ENCODE data around the gene GJB6. TPM values are rescaled to one million over a fixed set of nuclear protein-coding genes. Genes with fewer than 3 reads are reported as not detected.

The GJB6 gene
- polyA plus RNA-seq, 3 donors = 2.5 to 5.4 (median 3.0) TPM

DNA sequence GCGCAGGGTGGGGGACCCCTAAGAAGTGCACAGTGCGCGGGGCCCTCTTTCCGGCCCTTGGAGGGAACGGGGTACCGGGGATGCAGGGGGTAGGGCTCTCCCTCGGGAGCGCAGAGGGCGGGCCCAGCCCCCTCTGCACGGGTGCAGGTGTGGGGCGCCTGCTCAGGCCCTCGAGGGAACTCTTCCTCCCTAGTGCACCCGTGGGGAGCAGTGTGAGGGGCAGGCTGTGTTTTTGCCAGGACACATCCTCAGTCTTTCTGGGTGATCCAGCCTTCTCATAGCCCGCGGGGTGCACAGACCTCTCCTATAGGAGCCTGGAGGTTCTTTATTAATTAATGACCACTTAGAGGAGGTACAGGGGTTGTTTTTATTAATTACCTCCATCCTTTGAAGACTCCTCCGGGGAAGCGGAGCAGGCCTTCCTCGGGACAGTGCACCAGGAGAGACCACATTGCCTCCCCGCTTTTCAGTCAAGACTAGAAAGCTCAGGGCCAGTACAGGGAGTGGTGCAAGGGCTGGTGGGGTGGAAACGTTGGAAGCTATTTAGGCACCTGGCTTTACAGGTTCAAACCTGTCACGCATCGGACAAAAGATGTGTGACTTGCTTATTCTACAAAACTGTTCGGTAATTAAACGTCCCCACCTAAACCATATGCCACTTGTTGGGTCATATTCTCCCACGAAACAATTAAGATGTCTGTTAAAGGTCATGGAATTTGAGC, 598 bp upstream of the GJB6 start:
- DNase-seq (ENCODE audit: extremely low read depth in 1 of 11, low read depth in 9 of 11, low spot score in 4 of 11) = no peak

DNA sequence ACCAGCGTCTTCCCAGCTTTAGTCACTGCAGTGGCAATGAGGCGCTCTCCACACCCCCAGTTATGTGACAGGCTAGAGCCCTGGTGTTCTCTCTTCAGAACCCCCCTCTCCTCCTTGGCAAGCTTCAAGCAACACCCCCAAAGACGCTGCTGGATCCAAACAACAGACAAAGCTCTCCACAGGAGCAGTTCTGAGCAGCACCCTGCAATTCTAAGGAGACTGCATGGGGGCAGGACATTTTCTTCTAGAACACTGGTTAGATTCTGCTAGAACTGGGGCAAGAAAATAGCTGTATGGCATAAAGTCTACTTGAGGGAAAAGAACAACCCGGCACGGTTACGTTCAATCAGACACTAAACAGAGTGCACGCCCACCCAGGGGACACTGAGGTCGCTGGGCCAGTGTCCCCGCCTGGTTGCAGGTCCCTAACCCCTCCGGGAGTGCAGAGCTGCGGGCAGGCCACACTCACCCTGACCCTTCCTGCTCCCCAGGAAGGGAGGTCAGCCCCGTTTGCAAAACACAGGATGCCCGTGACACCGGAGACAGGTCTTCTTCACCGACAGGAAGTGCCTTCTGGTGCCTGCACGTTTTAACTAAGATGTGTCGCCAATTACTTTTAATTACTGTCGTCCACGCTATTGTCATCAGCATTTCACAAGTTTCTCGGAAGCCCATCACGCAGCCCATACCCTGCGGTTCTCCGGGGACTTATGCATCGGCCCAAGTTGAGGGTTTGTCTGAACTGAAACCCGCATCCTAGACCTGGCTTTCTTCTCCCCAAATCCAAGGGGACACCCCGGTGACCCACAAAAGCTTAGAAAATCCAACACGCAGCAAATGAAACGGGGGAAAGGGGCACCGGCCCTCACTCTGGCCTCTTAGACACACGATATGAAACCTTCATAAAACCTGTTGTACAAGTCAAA, 943 bp downstream of the GJB6 start:
- DNase-seq (ENCODE audit: extremely low read depth in 1 of 11, low read depth in 9 of 11, low spot score in 4 of 11) = no peak

DNA sequence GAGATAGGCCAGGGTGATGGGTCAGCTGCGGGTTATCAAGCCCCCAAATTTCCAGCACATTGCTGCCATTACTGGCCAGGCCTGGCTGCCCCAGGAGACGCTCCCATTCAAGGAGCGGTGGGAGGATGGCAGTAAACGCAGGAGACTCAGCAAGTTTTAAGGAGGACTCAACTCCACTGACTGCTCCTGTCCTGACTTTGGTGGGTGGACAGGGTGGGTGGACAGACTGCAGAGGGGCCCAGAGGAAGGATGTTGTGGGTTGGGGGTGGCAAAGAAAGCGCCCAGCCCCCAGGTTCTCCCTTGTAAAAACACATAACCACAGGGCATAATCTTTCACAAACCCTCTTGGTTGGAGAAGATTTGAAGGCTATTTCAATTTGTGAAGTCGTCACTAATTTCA, 4.4 kb downstream of the GJB6 start:
- no peak for DNase-seq (ENCODE audit: extremely low read depth in 1 of 11, low read depth in 9 of 11, low spot score in 4 of 11)

DNA sequence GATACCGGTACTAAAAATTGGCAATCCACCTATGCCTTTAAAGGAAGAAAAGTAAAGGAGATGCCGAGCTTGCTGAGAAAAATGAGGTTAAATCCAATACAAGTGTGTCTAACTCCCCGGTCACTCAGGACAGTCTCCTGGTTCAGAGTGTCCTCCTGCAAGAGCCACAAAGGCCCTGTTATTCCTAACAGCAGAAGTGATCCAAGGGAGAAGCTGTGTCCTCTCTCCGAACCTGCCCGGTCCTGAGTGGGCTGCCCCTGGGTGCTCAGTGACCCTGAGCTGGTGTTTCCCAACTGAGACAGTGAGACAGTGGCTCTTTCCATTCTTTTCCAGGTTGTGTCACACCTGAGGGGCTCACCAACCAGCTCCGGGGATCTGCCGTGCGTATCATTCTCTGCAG, 4.8 kb downstream of the GJB6 start:
- DNase-seq (ENCODE audit: extremely low read depth in 1 of 11, low read depth in 9 of 11, low spot score in 4 of 11) = no peak

DNA sequence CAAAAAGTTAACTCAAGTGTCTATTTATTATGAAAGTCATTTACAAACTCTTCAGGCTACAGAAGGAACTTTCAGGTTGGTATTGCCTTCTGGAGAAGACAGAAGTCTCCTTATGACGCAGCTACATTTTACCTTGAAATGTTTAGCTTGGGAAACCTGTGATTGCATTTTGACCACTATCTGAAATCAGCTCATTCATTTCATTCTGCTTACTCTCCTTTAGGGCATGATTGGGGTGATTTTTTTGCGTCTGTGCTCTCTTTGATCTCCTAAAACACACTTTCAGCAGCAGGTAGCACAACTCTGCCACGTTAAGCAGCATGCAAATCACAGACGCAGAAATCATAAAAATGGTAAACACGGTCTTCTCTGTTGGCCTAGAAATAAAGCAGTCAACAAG, 9.6 kb downstream of the GJB6 start:
- no peak for DNase-seq (ENCODE audit: extremely low read depth in 1 of 11, low read depth in 9 of 11, low spot score in 4 of 11)

DNA sequence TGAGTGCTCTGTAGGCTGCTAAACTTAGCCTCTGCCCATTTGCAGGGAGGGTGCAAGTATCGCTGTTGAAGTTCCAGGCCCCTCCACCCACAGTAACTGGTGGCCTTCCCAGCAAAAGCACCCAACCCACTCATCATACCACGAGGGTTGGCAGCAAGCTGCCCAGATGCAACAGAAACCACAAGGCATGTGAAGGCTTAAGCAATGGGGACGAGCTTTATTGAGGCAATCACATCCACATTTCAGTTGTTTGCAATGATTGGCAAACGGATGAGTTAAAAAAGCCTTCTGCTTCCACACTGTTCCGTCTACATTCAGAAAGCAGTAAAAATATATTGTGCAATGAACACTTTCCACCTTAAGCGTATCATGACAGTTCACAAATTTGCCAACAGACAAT, 10.3 kb downstream of the GJB6 start:
- DNase-seq (ENCODE audit: extremely low read depth in 1 of 11, low read depth in 9 of 11, low spot score in 4 of 11) = no peak

DNA sequence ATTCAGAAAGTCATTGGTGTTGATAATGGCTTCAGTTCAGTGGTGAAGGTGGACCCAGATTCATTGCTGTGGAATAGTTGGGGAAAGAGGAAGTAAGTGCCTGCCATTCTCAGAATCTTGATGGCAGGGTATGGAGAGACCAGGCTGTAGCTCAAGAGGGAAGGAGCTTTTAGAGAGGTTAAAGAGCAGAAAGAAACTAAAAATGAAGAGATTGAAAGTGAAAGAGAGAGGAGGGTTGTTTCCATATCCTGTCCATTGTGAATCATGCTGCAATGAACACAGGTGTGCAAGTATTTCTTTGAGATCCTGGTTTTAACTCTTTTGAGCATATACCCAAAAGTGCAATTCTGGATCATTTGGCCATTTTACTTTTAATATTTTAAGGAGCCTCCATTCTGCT, 12.5 kb downstream of the GJB6 start:
- no peak for DNase-seq (ENCODE audit: extremely low read depth in 1 of 11, low read depth in 9 of 11, low spot score in 4 of 11)

DNA sequence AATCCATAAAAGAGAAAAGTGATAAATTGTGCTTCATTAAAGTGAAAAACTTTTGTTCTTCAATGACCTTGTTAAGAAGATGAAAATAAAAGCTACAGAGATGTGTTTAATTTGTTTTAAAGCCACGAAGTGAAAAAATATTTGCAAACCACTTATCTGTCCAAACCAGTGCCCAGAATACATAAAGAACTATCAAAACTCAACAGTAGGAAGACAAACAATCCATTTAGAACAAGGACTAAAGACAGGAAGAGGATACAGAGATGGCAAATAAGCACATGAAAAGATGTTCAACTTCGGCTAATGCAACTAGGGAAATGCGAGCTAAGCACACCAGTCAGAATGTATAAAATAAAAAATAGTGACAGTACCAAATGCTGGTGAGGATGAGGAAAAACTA, 15.0 kb downstream of the GJB6 start:
- DNase-seq (ENCODE audit: extremely low read depth in 1 of 11, low read depth in 9 of 11, low spot score in 4 of 11) = no peak

DNA sequence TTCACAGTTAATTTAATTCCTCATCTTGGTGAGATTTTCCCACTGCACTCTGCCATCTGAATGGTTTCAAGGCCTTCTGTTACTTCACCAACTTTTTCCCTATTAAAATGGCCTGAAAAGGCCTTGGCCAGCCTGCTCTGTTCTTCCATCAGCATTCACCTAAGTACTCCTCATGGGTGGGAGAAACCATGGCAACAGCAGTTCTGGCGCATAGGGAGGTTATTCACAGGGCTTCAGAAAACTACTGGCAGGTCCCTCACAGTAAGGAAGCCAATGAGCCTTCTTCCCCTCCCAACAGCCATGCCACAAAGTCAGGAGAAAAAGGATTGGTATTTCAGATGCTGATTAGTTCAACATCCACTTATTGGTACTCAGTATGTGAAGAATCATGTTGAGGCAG, 22.2 kb downstream of the GJB6 start:
- no peak for DNase-seq (ENCODE audit: extremely low read depth in 1 of 11, low read depth in 9 of 11, low spot score in 4 of 11)

DNA sequence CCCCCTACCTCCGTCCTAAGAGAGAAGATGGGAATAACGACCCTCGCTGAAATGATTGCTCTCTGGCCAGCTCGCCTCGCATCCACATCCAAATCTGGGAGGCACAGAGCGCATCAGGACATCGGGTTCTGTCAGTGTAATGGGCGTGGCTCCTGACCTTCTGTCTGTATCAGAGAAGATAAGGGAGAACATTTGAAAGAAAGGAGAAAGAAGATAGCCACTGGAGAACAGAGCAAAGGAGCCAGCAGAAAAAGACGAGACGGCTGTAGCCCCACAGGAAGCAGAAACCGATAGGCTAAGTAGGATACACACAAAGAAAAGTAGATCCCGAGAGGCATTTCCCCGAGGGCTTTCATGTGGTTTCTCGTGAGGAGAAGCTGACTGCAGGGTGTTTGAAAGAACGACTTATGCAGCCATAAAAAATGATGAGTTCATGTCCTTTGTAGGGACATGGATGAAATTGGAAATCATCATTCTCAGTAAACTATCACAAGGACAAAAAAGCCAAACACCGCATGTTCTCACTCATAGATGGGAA, 25.4 kb downstream of the GJB6 start:
- DNase-seq (ENCODE audit: extremely low read depth in 1 of 11, low read depth in 9 of 11, low spot score in 4 of 11) = no peak

DNA sequence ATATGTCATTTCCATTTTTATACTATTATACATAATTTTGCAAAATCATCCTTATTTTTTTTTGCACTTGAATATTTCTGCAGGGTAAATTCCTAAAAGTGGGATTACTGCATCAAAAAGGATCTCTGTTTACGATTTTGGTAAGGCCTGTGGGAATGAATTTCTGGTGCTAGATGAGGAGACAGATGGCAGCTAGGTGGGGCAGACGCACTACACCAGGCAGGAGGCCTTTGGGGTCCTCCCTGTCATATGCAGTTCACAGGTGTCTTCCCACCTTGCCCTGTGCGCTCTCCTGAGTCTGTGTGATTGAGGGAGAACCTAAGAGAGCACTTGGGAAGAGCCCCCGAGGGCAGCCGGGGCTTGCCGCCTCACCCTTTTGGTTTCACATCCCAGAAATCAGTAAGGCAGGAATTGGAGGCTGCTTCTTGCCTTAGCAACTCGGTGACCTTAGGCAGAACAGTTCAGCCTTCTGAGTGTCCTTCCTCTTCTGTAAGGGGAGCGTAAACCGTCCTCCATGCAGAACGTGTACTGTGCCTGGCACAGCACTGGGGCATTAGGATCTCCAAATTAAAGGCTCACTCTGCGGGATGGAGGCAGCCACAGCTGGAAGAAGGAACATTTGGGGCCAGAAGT, 25.9 kb downstream of the GJB6 start:
- no peak for DNase-seq (ENCODE audit: extremely low read depth in 1 of 11, low read depth in 9 of 11, low spot score in 4 of 11)

DNA sequence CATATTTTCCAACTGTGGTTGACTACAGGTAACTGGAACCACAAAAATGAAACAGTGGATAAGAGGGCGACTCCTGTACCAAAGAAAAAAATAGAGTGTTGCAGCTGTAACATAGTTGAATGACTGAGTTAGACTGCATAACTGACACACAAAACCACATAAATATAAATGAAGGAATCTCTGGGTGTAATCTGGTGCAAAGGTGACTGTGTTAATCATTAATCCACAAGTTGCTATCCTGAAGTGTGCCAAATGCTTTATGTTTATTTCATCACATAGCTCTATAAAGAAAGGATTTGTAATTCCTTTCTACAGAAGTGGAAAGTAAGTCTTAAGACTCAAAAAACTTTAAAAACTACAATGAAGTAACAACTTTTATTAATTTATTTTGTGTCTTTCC, 33.3 kb downstream of the GJB6 start:
- DNase-seq (ENCODE audit: extremely low read depth in 1 of 11, low read depth in 9 of 11, low spot score in 4 of 11) = no peak

DNA sequence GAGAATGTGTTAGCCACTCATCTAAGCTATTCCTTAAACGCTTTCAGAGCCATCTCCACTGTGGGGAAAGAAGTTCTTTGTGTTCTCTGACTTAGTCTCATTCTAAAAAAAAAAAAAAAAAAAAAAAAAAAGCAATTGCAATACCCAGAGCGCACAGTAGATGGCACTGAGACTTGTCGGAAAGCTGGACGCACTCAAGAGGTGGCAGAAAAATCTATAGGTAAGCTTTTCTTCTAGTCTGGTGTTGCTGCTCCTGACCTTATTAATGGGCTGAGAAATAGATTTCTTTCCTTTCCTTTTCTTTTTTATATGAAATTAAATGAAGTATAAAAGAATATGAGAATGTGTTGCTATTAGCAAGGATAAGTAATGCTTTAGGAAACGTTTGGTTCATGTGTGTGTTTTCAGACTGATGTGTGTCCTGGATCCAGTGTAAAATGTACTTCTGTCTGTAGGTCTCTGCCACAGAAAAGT, 34.7 kb downstream of the GJB6 start:
- DNase-seq (ENCODE audit: extremely low read depth in 1 of 11, low read depth in 9 of 11, low spot score in 4 of 11) = peak in 1 of 11 donors; percentile 33

DNA sequence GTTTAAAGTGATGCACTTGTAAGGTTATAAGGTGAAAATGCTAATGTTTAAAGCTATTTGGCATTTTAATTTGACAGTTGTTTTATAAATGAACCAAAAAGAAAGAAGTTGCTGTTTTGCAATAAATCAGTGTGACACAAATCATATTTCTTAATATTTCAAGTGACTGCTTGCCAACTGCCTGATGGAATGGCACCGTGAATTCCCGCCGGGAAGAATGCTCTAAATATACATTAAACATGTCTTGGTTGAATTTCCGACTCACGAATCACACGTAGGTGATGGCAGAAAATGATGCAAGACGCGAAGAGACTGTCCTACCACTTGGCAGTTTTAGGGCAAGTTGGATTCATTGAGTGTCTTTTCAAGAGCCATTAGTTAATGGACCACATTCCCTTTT, 36.3 kb downstream of the GJB6 start:
- DNase-seq (ENCODE audit: extremely low read depth in 1 of 11, low read depth in 9 of 11, low spot score in 4 of 11) = no peak

DNA sequence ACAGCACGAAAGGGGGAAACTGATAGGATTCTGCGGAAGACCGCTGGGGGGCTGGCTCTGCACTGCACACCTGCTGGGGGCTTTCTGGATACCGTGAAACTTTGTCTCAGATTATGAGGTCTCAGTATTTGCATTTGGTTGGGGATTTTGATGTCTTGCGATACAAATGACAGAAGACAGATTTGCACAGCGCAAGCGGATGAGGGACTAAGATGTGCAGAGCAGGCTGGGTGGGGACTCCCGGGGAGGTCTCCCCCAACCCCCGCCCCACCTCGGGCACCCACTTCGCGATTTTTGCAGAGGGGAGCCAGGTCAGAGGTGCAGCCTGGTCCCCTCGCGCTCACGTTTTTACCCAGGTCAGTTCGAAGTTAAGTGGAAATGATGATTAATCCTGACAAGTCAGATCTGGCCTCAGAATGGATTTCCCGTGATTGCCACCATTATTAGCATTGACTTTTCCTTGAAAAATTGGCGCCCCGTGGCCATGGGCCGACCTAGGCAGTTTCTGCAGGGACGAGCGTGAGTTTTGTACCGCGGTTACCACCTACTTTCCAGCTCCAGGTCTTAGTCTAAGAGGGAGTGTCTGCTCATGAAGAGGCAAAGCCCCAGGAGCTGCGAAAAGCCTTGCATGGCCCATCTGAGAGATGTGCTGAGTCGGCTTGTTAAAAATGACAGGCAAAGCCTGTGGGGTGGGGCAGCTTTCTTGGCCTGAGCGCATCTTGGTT, 38.0 kb downstream of the GJB6 start:
- DNase-seq (ENCODE audit: extremely low read depth in 1 of 11, low read depth in 9 of 11, low spot score in 4 of 11) = no peak

DNA sequence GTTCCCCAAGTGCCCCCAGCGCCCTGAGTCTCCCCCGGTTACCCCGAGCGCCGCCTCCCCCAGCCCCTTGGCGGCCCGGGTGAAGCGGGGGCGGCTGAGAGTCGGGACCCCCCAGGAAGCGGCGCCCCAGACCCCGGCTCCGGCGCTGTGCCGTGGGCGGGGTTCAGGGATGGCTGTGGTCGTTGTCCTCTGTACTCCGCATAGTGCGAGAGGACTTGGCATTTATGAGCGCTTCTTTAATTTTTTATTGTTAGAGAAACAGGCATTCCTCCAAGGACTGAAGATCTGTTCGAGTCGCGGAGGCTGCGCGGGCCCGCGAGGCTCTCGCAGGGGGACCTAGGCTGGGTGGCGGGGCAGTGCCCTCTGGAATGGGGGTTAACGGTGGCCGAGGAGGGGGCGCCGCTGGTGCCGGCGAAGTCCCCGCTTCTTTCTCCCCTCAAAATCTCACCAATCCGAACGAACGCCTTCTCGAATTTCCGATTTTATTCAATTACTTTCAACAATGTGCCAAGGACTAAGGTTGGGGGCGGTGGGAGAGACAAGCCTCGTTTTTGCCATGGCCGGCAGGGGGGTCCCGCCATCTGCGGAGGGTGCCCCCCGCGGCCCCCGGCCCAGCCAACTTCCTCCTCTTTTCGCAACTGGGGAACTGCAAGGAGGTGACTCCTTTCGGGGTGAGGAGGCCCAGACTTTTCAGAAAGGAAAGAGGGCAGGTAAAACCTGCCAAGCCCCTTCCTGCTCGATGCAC, 38.8 kb downstream of the GJB6 start:
- DNase-seq (ENCODE audit: extremely low read depth in 1 of 11, low read depth in 9 of 11, low spot score in 4 of 11) = no peak

DNA sequence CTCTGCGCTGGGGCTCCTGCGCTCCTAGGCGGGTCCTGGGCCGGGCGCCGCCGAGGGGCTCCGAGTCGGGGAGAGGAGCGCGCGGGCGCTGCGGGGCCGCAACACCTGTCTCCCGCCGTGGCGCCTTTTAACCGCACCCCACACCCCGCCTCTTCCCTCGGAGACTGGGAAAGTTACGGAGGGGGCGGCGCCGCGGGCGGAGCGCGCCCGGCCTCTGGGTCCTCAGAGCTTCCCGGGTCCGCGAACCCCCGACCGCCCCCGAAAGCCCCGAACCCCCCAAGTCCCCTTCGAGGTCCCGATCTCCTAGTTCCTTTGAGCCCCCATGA, 39.3 kb downstream of the GJB6 start, which contains the start of gene GJB2:
GJB2 (minus strand) TSS at position 103 of the 326 bp plus-strand sequence. CDS start 3,357 bp downstream, outside the sequence.
- no peak for DNase-seq (ENCODE audit: extremely low read depth in 1 of 11, low read depth in 9 of 11, low spot score in 4 of 11)

DNA sequence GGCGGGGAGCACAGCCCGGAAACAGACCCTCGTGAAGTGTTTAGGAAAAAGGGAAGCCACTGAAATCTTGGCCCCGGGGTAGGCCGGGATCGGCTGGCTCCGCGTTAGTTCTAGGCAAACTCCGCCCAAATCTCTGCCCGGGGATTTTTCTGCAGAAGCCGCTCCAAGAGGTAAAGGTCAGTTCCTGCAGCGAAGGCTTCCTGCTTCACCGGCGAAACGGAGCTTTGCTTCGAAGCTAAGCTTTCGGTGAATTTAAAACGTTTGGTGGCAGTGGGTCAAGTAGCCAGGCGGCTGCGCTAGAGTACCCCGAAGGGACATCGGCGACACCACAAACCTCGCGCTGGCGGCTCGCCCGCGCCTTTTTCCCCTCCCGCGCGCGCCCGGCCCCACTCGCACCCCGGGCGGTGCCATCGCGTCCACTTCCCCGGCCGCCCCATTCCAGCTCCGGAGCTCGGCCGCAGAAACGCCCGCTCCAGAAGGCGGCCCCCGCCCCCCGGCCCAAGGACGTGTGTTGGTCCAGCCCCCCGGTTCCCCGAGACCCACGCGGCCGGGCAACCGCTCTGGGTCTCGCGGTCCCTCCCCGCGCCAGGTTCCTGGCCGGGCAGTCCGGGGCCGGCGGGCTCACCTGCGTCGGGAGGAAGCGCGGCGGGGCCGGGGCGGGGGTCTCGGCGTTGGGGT, 39.8 kb downstream of the GJB6 start:
- DNase-seq (ENCODE audit: extremely low read depth in 1 of 11, low read depth in 9 of 11, low spot score in 4 of 11) = no peak
